ENCODE data around the gene EDEM1. TPM values are rescaled to one million over a fixed set of nuclear protein-coding genes. Genes with fewer than 3 reads are reported as not detected.

Gene EDEM1
- total RNA-seq, 1 experiment from 2014 or later = 25.9 TPM

Other genes starting within 250 kb of the EDEM1 start
- gene BHLHE40, start 208.3 kb upstream of the EDEM1 start, total RNA-seq (2014; rRNA removed; shearing (Covaris generic)) = 91.4 and 96.0 TPM in 2 replicates
- gene ARL8B, start 65.4 kb upstream of the EDEM1 start, total RNA-seq (2014; rRNA removed; shearing (Covaris generic)) = 72.2 and 72.5 TPM in 2 replicates

All from A172 (cell line).